Subcutaneous abdominal adipose tissue (tissue), 5 donors: ENCODE results near the gene ABI3.
"Not testable (repeated sequence)": the region's sequence is repeated elsewhere in the genome, so short reads cannot be mapped to it uniquely, and the experiment has no call there.

ENCODE experiments used
- H3K27ac ChIP-seq: one replicate; pipeline ENCODE4 v1.7.0; 2013; ENCODE audit warnings: low read depth, mild to moderate bottlenecking, inconsistent platforms, low read length, moderate library complexity
- H3K27me3 ChIP-seq, 5 donors: one replicate each; pipeline ENCODE4 v1.7.0; 2013; ENCODE audit warnings: low read length in 5 of 5, inconsistent platforms in 1 of 5; ENCODE audit not compliant: control insufficient read depth in 5 of 5, insufficient read depth in 4 of 5
- H3K36me3 ChIP-seq, 5 donors: one replicate each; pipeline ENCODE4 v1.7.0; 2013; ENCODE audit warnings: low read length in 5 of 5; ENCODE audit not compliant: control insufficient read depth in 5 of 5, insufficient read depth in 5 of 5
- H3K4me1 ChIP-seq, 5 donors: one replicate each; pipeline ENCODE4 v1.7.0; 2013; ENCODE audit warnings: low read length in 5 of 5, mild to moderate bottlenecking in 3 of 5, moderate library complexity in 1 of 5; ENCODE audit not compliant: control insufficient read depth in 5 of 5, insufficient read depth in 5 of 5
- H3K4me3 ChIP-seq, 5 donors: one replicate each; pipeline ENCODE4 v1.7.0; 2013; ENCODE audit warnings: low read length in 5 of 5, low read depth in 1 of 5
- H3K9ac ChIP-seq, 5 donors: one replicate each; pipeline ENCODE4 v1.7.0; 2013; ENCODE audit warnings: low read length in 5 of 5, mild to moderate bottlenecking in 4 of 5, moderate library complexity in 3 of 5
- H3K9me3 ChIP-seq, 5 donors: one replicate each; pipeline ENCODE4 v1.7.0; 2013; ENCODE audit warnings: low read length in 5 of 5; ENCODE audit not compliant: control insufficient read depth in 5 of 5
- donor health status: healthy.
- donor health status: healthy.
- donor health status: healthy.
- donor health status: healthy.
- donor health status: healthy.

Gene ABI3

GRCh38 chr17:49183341-49183740, 27.2 kb upstream of the ABI3 start:
- H3K9ac ChIP-seq: no peak overlapping the region
- peaks cover 0 to 6% (median 0%) of the 10 kb centered on the region in 5 donors for H3K9me3 ChIP-seq
- no peaks in the 10 kb centered on the region for H3K36me3 ChIP-seq
- no peaks in the 10 kb centered on the region for H3K4me1 ChIP-seq
- H3K27me3 ChIP-seq: peaks cover 0 to 4% (median 0%) of the 10 kb centered on the region in 5 donors
- H3K4me3 ChIP-seq: no peak overlapping the region
- no peak overlapping the region for H3K27ac ChIP-seq

DNA sequence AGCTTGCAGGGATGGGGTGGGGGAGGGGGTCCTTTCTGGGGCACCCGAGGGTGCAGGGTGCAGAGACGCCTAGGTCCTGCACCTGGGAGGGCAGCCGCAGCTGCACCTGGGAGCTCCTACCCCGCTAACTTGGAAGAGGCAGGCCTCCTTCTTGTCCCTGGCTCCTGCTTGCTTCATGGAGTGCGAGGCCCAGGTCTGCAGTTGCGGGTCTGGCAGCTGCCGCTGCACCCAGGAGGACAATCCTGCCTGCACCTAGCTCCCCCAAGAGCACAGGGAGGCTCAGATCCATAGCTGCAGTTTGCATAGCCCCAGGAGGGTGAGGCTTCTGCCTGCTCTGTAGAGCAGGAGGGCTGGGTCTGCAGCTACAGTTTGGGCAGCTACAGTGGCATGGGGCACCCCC, 26.7 kb upstream of the ABI3 start:
- Histone ChIP-seq H3K27ac (no peak overlapping the region), H3K36me3 (no peaks in the 10 kb centered on the region), H3K4me1 (no peaks in the 10 kb centered on the region), H3K4me3 (no peak overlapping the region), H3K9me3 (peaks cover 0 to 6% (median 0%) of the 10 kb centered on the region in 5 donors), H3K27me3 (peaks cover 0 to 4% (median 0%) of the 10 kb centered on the region in 5 donors), H3K9ac (no peak overlapping the region)

DNA sequence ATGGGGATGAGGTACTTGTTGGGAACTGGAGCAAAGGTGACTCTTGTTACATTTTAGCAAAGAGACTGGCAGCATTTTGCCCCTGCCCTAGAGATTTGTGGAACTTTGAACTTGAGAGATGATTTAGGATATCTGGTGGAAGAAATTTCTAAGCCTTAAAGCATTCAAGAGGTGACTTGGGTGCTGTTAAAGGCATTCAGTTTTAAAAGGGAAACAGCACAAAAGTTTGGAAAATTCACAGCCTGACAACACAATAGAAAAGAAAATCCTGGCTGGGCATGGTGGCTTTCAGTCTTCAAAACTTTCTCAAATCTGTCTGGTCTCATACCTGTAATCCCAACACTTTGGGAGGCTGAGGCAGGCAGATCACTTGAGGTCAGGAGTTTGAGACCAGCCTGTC, 26.0 kb upstream of the ABI3 start:
- not testable (repeated sequence) for H3K27ac ChIP-seq

GRCh38 chr17:49185381-49185780, 25.1 kb upstream of the ABI3 start:
- not testable (repeated sequence) for H3K9ac ChIP-seq, H3K36me3 ChIP-seq, H3K4me3 ChIP-seq, H3K27ac ChIP-seq, H3K9me3 ChIP-seq, H3K4me1 ChIP-seq, H3K27me3 ChIP-seq

More for the DNA sequence above, 26.0 kb upstream of the ABI3 start:
- H3K4me3 ChIP-seq, H3K9ac ChIP-seq, H3K27me3 ChIP-seq, H3K4me1 ChIP-seq, H3K36me3 ChIP-seq, H3K9me3 ChIP-seq: not testable (repeated sequence)

DNA sequence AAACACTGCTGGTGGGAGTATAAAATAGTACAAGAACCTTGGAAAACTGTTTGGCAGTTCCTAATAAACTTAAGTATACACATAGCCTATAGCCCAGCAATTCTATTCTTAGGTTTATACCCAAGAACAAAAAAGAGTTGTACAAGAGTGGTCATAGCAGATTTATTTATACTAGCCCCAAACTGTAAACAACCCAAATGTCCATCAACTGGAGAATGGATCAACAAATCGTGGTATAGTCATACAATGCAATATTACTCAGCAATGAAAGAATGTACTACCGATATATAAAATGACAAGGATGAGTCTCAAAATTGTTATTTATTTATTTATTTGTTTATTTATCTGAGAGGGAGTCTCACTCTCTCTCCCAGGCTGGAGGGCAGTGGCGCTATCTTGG, 23.2 kb upstream of the ABI3 start:
- H3K27ac ChIP-seq: no peak overlapping the region
- H3K9me3 ChIP-seq: peaks cover 0 to 6% (median 0%) of the 10 kb centered on the region in 5 donors
- H3K27me3 ChIP-seq: peaks cover 0 to 4% (median 0%) of the 10 kb centered on the region in 5 donors
- H3K4me3 ChIP-seq: no peak overlapping the region
- H3K4me1 ChIP-seq: peaks cover under 1 to 10% (median 6%) of the 10 kb centered on the region in 5 donors
- H3K36me3 ChIP-seq: no peaks in the 10 kb centered on the region
- H3K9ac ChIP-seq: no peak overlapping the region

DNA sequence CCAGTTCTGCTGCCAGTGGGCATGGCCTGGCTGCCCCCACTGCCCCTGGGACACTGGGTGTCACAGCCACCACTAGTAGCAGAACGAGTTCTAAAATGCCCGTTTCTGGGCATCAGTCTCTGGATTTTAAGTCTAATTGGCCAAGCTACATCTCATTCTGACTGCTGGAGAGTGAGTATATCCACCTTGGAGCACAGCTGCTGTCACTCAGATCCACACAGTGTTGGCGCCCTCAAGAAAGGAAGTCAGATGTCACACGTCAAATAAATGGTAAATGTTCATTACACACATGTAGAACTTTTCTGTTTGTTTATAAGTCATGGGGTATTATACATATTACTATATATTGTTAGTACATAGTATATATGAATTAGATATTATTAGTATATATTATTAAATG, 19.6 kb upstream of the ABI3 start:
- Histone ChIP-seq H3K27ac (no peak overlapping the region), H3K36me3 (no peaks in the 10 kb centered on the region), H3K4me1 (peaks cover 2 to 21% (median 15%) of the 10 kb centered on the region in 5 donors), H3K27me3 (no peaks in the 10 kb centered on the region), H3K9me3 (no peaks in the 10 kb centered on the region), H3K4me3 (no peak overlapping the region), H3K9ac (no peak overlapping the region)

- Histone ChIP-seq H3K36me3 (no peaks in the 10 kb centered on the region), H3K4me3 (peak overlapping the region; percentile 86 to 92 (median 92)), H3K9me3 (no peaks in the 10 kb centered on the region), H3K4me1 (peaks cover 2 to 21% (median 15%) of the 10 kb centered on the region in 5 donors), H3K9ac (peak overlapping the region; percentile 67 to 95 (median 86)), H3K27me3 (no peaks in the 10 kb centered on the region), H3K27ac (peak overlapping the region; percentile 96)
These were observed 19.0 kb upstream of the ABI3 start for GRCh38 chr17:49191409-49191916.

GRCh38 chr17:49191917-49192741, 18.4 kb upstream of the ABI3 start:
- Histone ChIP-seq H3K36me3 (no peaks in the 10 kb centered on the region), H3K27me3 (no peaks in the 10 kb centered on the region), H3K4me3 (peak overlapping the region; percentile 86 to 97 (median 92)), H3K9ac (peak overlapping the region; percentile 67 to 95 (median 86)), H3K27ac (peak overlapping the region; percentile 96), H3K9me3 (no peaks in the 10 kb centered on the region), H3K4me1 (peaks cover 2 to 21% (median 15%) of the 10 kb centered on the region in 5 donors)

- Histone ChIP-seq H3K4me3 (peak overlapping the region; percentile 86 to 97 (median 92)), H3K36me3 (no peaks in the 10 kb centered on the region), H3K4me1 (peaks cover 2 to 21% (median 15%) of the 10 kb centered on the region in 5 donors), H3K9ac (peak overlapping the region; percentile 26 to 95 (median 69)), H3K9me3 (no peaks in the 10 kb centered on the region), H3K27me3 (no peaks in the 10 kb centered on the region), H3K27ac (peak overlapping the region; percentile 96)
These were observed 16.8 kb upstream of the ABI3 start for GRCh38 chr17:49193513-49194296.

GRCh38 chr17:49194297-49194607, 16.3 kb upstream of the ABI3 start:
- H3K36me3 ChIP-seq: no peaks in the 10 kb centered on the region
- no peaks in the 10 kb centered on the region for H3K27me3 ChIP-seq
- peaks cover 2 to 21% (median 15%) of the 10 kb centered on the region in 5 donors for H3K4me1 ChIP-seq
- no peaks in the 10 kb centered on the region for H3K9me3 ChIP-seq
- H3K27ac ChIP-seq: no peak overlapping the region
- H3K4me3 ChIP-seq: no peak overlapping the region
- H3K9ac ChIP-seq: no peak overlapping the region
